Activated CD8-positive, alpha-beta T cell treated with anti-CD3 and anti-CD28 coated beads for 36 hours (primary cell): ENCODE results near the gene POFUT1. TPM values are rescaled to one million over a fixed set of nuclear protein-coding genes. Genes with fewer than 3 reads are reported as not detected.
A peak's percentile ranks its signal among the peaks of the same experiment; 100 is the strongest.

ENCODE experiments used
- ATAC-seq: fragments of 200-7000 bp; cut with Tn5 transposase; one replicate; pipeline ENCODE4 v1.10.0; 2021; ENCODE audit warnings: mild to moderate bottlenecking, moderate library complexity
- CTCF ChIA-PET: fragments of 350-600 bp; sonication (Branson Sonifier 250); formaldehyde crosslinking; loops from one replicate; lab custom pipeline; 2021; ENCODE audit warnings: antibody characterized with exemption; lab: Charles Lee
- POLR2A ChIA-PET: fragments of 350-600 bp; sonication (Branson Sonifier 250); formaldehyde crosslinking; loops from one replicate; lab custom pipeline; 2021; ENCODE audit warnings: antibody characterized with exemption; lab: Charles Lee
- DNase-seq: peaks from one replicate; pipeline ENCODE4 v3.0.0-alpha.2; 2020
- H3K27ac Mint-ChIP-seq: one replicate; pipeline ENCODE4 v1.8.0; 2021; ENCODE audit warnings: mild to moderate bottlenecking, mixed read lengths
- H3K27me3 Mint-ChIP-seq: one replicate; pipeline ENCODE4 v1.8.0; 2021; ENCODE audit warnings: mixed read lengths
- H3K36me3 Mint-ChIP-seq: one replicate; pipeline ENCODE4 v1.8.0; 2021; ENCODE audit warnings: low read depth, mixed read lengths
- H3K4me1 Mint-ChIP-seq: one replicate; pipeline ENCODE4 v1.8.0; 2021; ENCODE audit warnings: low read depth, mixed read lengths
- H3K4me3 Mint-ChIP-seq: one replicate; pipeline ENCODE4 v1.8.0; 2021; ENCODE audit warnings: mild to moderate bottlenecking, moderate library complexity, mixed read lengths
- H3K9me3 Mint-ChIP-seq: one replicate; pipeline ENCODE4 v1.8.0; 2021; ENCODE audit warnings: mixed read lengths
- intact Hi-C: fragments of 100-400 bp; cut with micrococcal nuclease; formaldehyde crosslinking; loops from one replicate; pipeline ENCODE4 v1.10.0; 2022
- total RNA-seq, 2 experiments: library from RNA; stranded (reverse); gene quantifications; one replicate each; pipeline ENCODE4 v1.2.3, GENCODE V29; 2021
- TF ChIP-seq, protein P1 (sequence below): fragments of 200-600 bp; IDR thresholded peaks from one replicate; pipeline ENCODE4 v1.8.0; 2022; ENCODE audit warnings: antibody characterized with exemption, mild to moderate bottlenecking

POFUT1 gene
- total RNA-seq, 2 experiments from 2014 or later = 43.7 to 46.2 TPM

GRCh38 chr20:32203356-32204204, 4.1 kb upstream of the POFUT1 start:
- CTCF ChIA-PET = interaction anchor here (1.1 kb wide), 1 partner anchor 280 kb away, joined by 4 read pairs; no protein-coding TSS in a partner anchor
- POLR2A ChIA-PET = interaction anchor here (1.0 to 7.6 kb wide), 12 partner anchors 9 to 305 kb away, joined by 3 to 60 read pairs (median 3); partner anchors contain the start of gene ASXL1
- ATAC-seq = peak; percentile 46
- Mint-ChIP-seq H3K27ac (peak overlapping the region; percentile 92), H3K27me3 (no peaks in the 10 kb centered on the region), H3K9me3 (no peaks in the 10 kb centered on the region), H3K36me3 (peaks cover 83% of the 10 kb centered on the region), H3K4me3 (peak overlapping the region; percentile 99), H3K4me1 (peaks cover 58% of the 10 kb centered on the region)
- intact Hi-C loops = loop anchor here (2.0 kb wide), 1 partner anchor 47 kb away; no protein-coding TSS in a partner anchor
- DNase-seq = peak; percentile 67
- TF ChIP-seq, protein P1, sequence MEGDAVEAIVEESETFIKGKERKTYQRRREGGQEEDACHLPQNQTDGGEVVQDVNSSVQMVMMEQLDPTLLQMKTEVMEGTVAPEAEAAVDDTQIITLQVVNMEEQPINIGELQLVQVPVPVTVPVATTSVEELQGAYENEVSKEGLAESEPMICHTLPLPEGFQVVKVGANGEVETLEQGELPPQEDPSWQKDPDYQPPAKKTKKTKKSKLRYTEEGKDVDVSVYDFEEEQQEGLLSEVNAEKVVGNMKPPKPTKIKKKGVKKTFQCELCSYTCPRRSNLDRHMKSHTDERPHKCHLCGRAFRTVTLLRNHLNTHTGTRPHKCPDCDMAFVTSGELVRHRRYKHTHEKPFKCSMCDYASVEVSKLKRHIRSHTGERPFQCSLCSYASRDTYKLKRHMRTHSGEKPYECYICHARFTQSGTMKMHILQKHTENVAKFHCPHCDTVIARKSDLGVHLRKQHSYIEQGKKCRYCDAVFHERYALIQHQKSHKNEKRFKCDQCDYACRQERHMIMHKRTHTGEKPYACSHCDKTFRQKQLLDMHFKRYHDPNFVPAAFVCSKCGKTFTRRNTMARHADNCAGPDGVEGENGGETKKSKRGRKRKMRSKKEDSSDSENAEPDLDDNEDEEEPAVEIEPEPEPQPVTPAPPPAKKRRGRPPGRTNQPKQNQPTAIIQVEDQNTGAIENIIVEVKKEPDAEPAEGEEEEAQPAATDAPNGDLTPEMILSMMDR = no peak

- ATAC-seq = peak; percentile 70
- DNase-seq = peak; percentile 96
- POLR2A ChIA-PET = interaction anchor here (0.7 to 7.6 kb wide), 20 partner anchors 10 to 305 kb away, joined by 3 to 60 read pairs (median 4); partner anchors contain the start of gene ASXL1
- peaks cover 57% of the 10 kb centered on the region for H3K4me1 Mint-ChIP-seq
- H3K27ac Mint-ChIP-seq = peak overlapping the region; percentile 92
- no peaks in the 10 kb centered on the region for H3K27me3 Mint-ChIP-seq
- TF ChIP-seq, protein P1 = no peak
- H3K4me3 Mint-ChIP-seq = peak overlapping the region; percentile 99
- CTCF ChIA-PET = interaction anchor here (0.5 to 2.2 kb wide), 6 partner anchors 82 to 317 kb away, joined by 3 to 8 read pairs (median 4); no protein-coding TSS in a partner anchor
- H3K9me3 Mint-ChIP-seq = no peaks in the 10 kb centered on the region
- intact Hi-C loops = loop anchor here (2.0 to 5.0 kb wide), 2 partner anchors 46 to 83 kb away; no protein-coding TSS in a partner anchor
- H3K36me3 Mint-ChIP-seq = peaks cover 81% of the 10 kb centered on the region
These were observed 3.2 kb upstream of the POFUT1 start for GRCh38 chr20:32204205-32205109.

DNA sequence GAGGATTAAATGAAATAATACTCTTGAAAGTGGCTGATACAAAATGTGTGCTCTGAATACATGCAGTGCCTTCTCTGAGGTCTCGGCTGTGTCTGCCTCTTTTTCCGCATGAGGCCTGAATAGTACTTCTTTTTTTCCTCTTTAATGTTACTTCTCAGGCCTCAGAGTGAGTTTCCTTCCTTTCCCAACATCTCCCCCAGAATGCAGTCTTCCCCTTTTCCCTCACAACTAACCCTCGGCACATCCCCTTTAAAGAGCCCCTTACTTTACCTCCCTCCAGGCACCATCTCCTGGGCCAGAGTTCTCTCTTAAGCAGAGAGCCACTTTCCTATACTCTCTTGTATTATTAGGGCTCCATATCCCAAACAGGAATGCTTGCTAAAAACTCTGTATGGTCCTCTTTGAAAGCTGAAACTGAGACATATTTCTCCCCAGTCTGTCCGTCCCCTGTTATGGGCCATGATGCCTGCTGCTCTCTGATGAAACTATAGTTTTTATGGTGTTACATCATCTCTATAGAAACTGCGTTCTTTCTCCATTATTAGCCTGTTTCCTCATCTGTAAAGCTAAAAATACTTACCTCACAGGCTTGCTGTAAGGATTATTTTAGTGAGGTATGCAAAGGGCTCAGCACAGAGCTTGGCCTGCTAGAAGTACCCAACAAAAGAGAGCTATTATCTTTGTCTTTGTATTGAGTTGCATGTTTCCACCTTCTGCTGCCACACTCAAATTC, 2.4 kb upstream of the POFUT1 start:
- ChIA-PET CTCF (interaction anchor here (0.5 to 2.2 kb wide), 5 partner anchors 82 to 316 kb away, joined by 3 to 8 read pairs (median 3); no protein-coding TSS in a partner anchor), POLR2A (interaction anchor here (0.7 to 7.6 kb wide), 23 partner anchors 9 to 483 kb away, joined by 3 to 60 read pairs (median 4); partner anchors contain the start of genes ASXL1, BCL2L1, KIF3B and TM9SF4)
- TF ChIP-seq, protein P1 = no peak
- H3K4me1 Mint-ChIP-seq = peaks cover 59% of the 10 kb centered on the region
- H3K27ac Mint-ChIP-seq = peak overlapping the region; percentile 92
- no peaks in the 10 kb centered on the region for H3K27me3 Mint-ChIP-seq
- H3K9me3 Mint-ChIP-seq = no peaks in the 10 kb centered on the region
- intact Hi-C loops = loop anchor here (2.0 to 5.0 kb wide), 2 partner anchors 46 to 82 kb away; no protein-coding TSS in a partner anchor
- peak overlapping the region; percentile 99 for H3K4me3 Mint-ChIP-seq
- ATAC-seq (no peak), DNase-seq (no peak)
- H3K36me3 Mint-ChIP-seq = peaks cover 82% of the 10 kb centered on the region
